HepG2 (cell line): ENCODE results near the gene GRM2. TPM values are rescaled to one million over a fixed set of nuclear protein-coding genes. Genes with fewer than 3 reads are reported as not detected.

Experiments used
- CBFB ChIP-seq: sonication (generic); formaldehyde crosslinking; IDR thresholded peaks from 2 replicates; pipeline ENCODE4 v1.4.0; 2020; ENCODE audit warnings: missing genetic modification reagents
- GATA4 ChIP-seq: sonication (generic); IDR thresholded peaks from 2 replicates; pipeline ENCODE4 v1.6.1; 2016; ENCODE audit warnings: antibody characterized with exemption, low read depth, borderline replicate concordance
- GMEB1 ChIP-seq: sonication (generic); formaldehyde crosslinking; IDR thresholded peaks from 2 replicates; pipeline ENCODE4 v1.5.1; 2020; ENCODE audit warnings: missing genetic modification reagents, mild to moderate bottlenecking, borderline replicate concordance
- HNRNPK ChIP-seq: fragments of 200-400 bp; formaldehyde crosslinking; IDR thresholded peaks from 2 replicates; pipeline ENCODE4 v1.6.1; 2018; ENCODE audit warnings: low read length, low read depth, moderate library complexity, mild to moderate bottlenecking; ENCODE audit not compliant: poor library complexity, severe bottlenecking
- NCOA5 ChIP-seq: sonication (generic); formaldehyde crosslinking; IDR thresholded peaks from 2 replicates; pipeline ENCODE4 v1.4.0; 2020; ENCODE audit warnings: missing genetic modification reagents
- NFATC3 ChIP-seq: sonication (generic); formaldehyde crosslinking; IDR thresholded peaks from 2 replicates; pipeline ENCODE4 v1.5.1; 2020; ENCODE audit warnings: mild to moderate bottlenecking, missing genetic modification reagents
- ONECUT2 ChIP-seq: sonication (generic); formaldehyde crosslinking; IDR thresholded peaks from 2 replicates; pipeline ENCODE4 v1.4.0; 2020; ENCODE audit warnings: missing genetic modification reagents
- TRIM22 ChIP-seq: fragments of 450-650 bp; IDR thresholded peaks from 2 replicates; pipeline ENCODE4 v1.6.1; 2017
- ZNF275 ChIP-seq: sonication (generic); formaldehyde crosslinking; IDR thresholded peaks from 2 replicates; pipeline ENCODE4 v1.8.0; 2022; ENCODE audit warnings: missing genetic modification reagents, mild to moderate bottlenecking, inconsistent platforms, borderline replicate concordance
- ZNF367 ChIP-seq: sonication (generic); formaldehyde crosslinking; IDR thresholded peaks from 2 replicates; pipeline ENCODE4 v1.4.0; 2020; ENCODE audit warnings: missing genetic modification reagents, borderline replicate concordance
- ZNF609 ChIP-seq: sonication (generic); formaldehyde crosslinking; IDR thresholded peaks from 2 replicates; pipeline ENCODE4 v1.4.0; 2020; ENCODE audit warnings: mild to moderate bottlenecking, missing genetic modification reagents, borderline replicate concordance
- polyA plus RNA-seq, 8 experiments: library from polyadenylated mRNA; depleted of rRNA in 3 of 8; stranded (reverse) in 7 of 8; unstranded in 1 of 8; fragments of >200 nt; fragmentation: Illumina TruSeq in 4 of 8; extraction: Trizol in 4 of 8; gene quantifications; 2 replicates each; pipeline versions ENCODE4 v1.2.1 to v1.2.3, GENCODE V29; 2011 to 2016; ENCODE audit warnings: low read depth in 4 of 8, missing spikeins in 1 of 8, mixed read lengths in 1 of 8; ENCODE audit not compliant: insufficient read depth in 1 of 8
- total RNA-seq, 5 experiments: library from RNA; depleted of rRNA; stranded (reverse); fragments of >200 nt; fragmentation: Illumina TruSeq; extraction: Trizol; gene quantifications; 2 replicates each; pipeline ENCODE4 v1.2.3, GENCODE V29; 2016; ENCODE audit warnings: low read depth in 1 of 5
- TF ChIP-seq, protein P1 (sequence below): sonication (generic); formaldehyde crosslinking; IDR thresholded peaks from 2 replicates; pipeline ENCODE4 v1.8.1; 2023; ENCODE audit warnings: mild to moderate bottlenecking, missing genetic modification reagents
- TF ChIP-seq, protein P2 (sequence below): sonication (generic); formaldehyde crosslinking; IDR thresholded peaks from 2 replicates; pipeline ENCODE4 v1.5.1; 2020; ENCODE audit warnings: missing genetic modification reagents, mild to moderate bottlenecking, borderline replicate concordance

Gene GRM2
- total and polyA plus RNA-seq, 2 of the 13 experiments (the other 11 are each of a cell fraction or from before 2014, with no cell fraction given): 0.04 to 0.07 TPM

- no peak for TF ChIP-seq ZNF275 (CRISPR knock-in tag)
- TF ChIP-seq GMEB1 (CRISPR knock-in tag): peak; percentile 51; the same call in 1 of the 2 replicates
- TF ChIP-seq NFATC3 (CRISPR knock-in tag): peak; percentile 38; the same call in 1 of the 2 replicates
- TF ChIP-seq HNRNPK: no peak
- TF ChIP-seq NCOA5 (CRISPR knock-in tag): no peak
- no peak for TF ChIP-seq ONECUT2
- TF ChIP-seq GATA4: no peak; the same call in 1 of the 2 replicates
- TF ChIP-seq TRIM22: no peak
- peak; percentile 0; the same call in 1 of the 2 replicates for TF ChIP-seq ZNF609 (CRISPR knock-in tag)
- TF ChIP-seq, protein P1, sequence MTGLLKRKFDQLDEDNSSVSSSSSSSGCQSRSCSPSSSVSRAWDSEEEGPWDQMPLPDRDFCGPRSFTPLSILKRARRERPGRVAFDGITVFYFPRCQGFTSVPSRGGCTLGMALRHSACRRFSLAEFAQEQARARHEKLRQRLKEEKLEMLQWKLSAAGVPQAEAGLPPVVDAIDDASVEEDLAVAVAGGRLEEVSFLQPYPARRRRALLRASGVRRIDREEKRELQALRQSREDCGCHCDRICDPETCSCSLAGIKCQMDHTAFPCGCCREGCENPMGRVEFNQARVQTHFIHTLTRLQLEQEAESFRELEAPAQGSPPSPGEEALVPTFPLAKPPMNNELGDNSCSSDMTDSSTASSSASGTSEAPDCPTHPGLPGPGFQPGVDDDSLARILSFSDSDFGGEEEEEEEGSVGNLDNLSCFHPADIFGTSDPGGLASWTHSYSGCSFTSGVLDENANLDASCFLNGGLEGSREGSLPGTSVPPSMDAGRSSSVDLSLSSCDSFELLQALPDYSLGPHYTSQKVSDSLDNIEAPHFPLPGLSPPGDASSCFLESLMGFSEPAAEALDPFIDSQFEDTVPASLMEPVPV (CRISPR knock-in tag): 0 out of 2 replicates have a peak, but pooled peaks have one; percentile 14
- TF ChIP-seq, protein P2, sequence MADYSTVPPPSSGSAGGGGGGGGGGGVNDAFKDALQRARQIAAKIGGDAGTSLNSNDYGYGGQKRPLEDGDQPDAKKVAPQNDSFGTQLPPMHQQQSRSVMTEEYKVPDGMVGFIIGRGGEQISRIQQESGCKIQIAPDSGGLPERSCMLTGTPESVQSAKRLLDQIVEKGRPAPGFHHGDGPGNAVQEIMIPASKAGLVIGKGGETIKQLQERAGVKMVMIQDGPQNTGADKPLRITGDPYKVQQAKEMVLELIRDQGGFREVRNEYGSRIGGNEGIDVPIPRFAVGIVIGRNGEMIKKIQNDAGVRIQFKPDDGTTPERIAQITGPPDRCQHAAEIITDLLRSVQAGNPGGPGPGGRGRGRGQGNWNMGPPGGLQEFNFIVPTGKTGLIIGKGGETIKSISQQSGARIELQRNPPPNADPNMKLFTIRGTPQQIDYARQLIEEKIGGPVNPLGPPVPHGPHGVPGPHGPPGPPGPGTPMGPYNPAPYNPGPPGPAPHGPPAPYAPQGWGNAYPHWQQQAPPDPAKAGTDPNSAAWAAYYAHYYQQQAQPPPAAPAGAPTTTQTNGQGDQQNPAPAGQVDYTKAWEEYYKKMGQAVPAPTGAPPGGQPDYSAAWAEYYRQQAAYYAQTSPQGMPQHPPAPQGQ (CRISPR knock-in tag): no peak
- TF ChIP-seq CBFB (CRISPR knock-in tag): no peak
- TF ChIP-seq ZNF367 (CRISPR knock-in tag): no peak
Measured at GRCh38 chr3:51671734-51672475, 35.0 kb upstream of the GRM2 start (continued).
